Smooth muscle cell of the brain vasculature (primary cell): Measurements from ENCODE around the gene SLC38A9.
"Not testable (repeated sequence)": the region's sequence is repeated elsewhere in the genome, so short reads cannot be mapped to it uniquely, and the experiment has no call there.

Experiments
- DNase-seq: peaks from one replicate; pipeline ENCODE4 v3.0.0-alpha.2; 2012; ENCODE audit warnings: low read depth, low spot score

Gene SLC38A9

DNA sequence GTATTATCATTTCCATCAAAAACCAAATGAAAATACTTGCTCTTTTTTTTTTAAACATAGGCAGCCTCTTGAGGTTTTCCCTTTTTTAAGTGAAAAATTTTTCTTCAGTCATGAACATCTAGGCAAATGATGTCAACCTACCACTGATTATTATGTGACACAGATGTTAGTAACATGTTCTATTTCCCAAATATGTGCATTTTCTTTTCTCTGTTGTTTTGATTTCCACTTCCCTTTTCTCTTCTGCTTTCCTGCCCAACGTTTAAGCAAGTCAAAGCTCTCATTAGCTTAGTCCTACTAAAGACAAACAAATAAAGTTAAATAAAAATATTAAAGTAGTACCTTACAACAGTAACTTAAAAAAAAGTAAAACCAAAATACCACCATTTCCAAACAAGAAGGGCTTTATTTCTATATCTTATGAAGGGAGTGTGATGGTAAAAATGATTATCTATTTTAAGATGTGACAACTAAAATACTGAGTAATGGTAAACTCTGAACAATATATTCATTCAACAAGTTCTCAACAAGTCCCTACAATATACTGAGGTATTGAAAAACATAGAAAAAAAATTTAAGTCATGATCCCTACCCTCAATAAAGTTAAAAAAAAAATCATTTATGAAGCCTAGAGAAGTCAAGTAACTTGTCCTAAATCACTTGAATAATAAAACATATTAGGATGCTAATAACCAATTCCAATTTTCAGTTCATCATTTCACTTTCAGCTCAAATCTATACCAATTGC lies 9.4 kb downstream of the SLC38A9 start:
- DNase-seq: no peak

DNA sequence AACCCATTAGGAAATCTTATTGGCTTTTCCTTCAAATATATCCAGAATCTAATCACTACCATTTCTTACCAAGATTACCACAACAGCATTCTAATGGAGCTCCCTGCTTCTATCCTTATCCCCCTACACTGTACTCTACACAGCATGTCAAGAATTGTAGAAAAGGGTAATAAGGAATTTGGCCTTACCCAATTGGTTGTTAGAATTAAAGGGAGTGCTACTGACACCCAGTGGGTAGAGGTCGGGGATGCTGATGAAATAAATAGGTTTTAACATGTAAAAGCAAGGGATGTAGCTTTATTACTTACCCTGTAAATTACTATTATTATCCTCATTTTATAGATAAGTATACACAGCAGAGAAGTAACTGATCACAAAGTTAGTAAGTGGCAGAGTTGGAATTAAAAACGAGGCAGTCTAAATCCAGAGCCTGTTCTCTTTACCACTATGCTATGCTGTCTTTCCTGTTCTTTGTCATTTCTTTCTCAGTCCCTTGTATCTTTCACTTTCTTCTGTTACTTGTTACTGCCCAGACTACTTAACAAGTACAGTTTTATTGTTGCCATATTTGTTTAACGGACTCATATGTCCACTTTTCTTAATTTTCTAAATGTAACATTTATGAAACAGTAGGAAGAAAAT lies 10.5 kb downstream of the SLC38A9 start:
- no peak for DNase-seq

DNA sequence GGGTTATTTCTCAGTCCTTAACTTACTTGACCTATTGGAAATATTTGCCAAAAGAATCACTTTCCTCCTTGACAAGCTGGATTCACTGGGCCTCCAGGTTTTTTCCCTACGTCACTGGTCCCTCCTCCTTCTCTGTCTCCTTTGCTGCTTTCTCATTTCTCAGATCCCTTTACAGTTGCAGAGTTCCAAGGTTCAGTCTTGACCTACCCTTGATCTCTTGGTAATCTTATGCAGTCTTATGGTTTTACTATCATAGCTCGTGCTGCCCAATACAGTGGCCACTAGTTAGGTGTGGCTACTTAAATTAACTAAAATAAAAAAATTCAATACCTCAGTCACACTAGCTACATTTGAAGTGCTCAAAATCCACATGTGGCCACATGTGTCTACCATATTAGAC lies 11.4 kb downstream of the SLC38A9 start:
- no peak for DNase-seq

DNA sequence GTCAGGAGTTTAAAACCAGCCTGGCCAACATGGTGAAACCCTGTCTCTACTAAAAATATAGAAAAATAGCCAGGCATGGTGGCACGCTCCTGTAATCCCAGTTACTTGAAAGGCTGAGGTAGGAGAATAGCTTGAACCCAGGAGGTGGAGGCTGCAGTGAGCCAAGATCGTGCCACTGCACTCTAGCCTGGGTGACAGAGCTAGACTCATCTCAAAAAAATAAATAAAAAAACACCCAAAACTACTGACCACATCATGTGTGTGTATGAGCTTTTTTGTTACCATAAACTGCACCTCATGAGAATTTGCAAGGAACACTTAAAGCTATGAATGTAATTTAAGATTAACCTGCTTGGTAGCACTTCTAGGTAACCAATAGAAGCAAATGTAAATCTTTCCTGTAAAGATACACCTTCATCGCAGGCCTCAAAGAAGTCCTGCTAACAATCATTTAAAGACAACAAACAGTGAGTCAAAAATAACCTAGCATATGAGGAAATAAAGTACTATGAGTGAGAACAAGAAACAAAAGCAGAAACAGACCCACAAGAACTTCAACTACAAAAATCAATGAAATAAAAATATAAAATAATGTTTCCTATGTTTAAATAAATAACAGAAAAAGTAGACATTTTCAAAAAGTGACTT lies 13.0 kb downstream of the SLC38A9 start:
- DNase-seq: no peak

DNA sequence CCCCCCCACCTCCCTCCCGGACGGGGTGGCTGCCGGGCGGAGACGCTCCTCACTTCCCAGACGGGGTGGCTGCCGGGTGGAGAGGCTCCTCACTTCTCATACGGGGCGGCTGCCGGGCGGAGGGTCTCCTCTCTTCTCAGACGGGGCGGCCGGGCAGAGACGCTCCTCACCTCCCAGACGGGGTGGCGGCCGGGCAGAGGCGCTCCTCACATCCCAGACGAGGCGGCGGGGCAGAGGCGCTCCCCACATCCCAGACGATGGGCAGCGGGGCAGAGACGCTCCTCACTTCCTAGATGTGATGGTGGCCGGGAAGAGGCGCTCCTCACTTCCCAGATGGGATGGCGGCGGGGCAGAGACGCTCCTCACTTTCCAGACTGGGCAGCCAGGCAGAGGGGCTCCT lies 15.4 kb downstream of the SLC38A9 start:
- DNase-seq: not testable (repeated sequence)

DNA sequence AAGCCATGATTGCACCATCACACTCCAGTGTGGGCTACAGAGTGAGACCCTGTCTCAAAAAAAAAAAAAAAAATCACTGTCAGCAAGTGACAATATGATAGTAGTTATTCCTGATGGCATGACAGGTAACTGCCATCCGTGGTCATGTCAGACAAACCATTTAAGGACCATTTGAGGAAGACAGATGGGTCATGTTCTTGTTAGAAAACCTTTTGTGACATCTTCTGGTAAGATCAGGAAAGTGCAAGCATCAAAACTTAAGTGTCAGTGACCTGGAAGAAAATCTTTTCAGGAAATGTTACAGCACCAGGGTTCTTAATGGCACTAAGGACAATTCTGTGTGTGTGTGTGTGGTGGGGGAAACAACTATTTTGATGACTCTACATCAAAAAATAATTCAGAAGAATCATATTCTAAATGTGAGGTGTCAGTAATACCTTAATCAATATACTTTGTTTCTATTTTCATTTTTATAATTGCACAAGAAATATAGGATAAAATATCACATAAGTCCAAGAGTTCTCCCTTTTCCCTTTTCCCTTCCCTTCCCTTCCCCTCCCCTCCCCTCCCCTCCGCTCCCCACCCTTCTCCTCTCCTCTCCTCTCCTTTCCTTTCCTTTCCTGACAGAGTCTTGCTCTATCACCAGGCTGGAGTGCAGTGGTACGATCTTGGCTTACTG lies 17.8 kb downstream of the SLC38A9 start:
- DNase-seq: no peak

DNA sequence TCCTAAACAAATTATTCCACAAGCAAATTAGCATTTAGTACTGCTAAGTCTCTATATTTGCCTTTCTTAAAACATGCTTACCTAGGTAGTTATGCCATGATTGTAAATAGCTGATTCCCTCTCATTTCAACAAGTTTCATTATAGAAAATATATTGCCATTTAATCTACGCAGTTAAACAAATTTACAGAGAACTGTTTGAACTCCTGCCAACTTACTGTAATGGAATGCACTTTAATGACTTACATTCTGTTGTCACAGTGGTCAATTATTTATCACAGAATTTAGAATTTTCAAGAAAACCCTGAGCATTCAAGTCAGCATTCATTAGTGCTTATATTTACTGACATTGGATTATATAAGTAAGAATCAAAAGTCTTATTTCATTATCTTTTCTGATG lies 19.6 kb downstream of the SLC38A9 start:
- no peak for DNase-seq

DNA sequence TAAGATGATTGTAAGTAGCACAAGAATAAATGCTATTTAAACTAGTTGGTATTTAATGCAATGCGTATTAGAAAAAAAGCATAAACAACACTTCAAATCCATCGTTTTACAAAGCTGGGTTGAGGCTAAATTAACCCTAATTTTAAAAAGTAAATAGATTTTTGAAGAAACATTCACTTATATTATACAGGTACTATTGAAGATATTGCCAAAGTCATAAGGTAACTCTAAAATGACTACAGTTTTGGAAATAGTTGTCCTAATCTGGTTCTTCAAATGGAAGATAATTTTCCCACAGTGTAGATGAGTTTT lies 20.1 kb downstream of the SLC38A9 start:
- DNase-seq: no peak

DNA sequence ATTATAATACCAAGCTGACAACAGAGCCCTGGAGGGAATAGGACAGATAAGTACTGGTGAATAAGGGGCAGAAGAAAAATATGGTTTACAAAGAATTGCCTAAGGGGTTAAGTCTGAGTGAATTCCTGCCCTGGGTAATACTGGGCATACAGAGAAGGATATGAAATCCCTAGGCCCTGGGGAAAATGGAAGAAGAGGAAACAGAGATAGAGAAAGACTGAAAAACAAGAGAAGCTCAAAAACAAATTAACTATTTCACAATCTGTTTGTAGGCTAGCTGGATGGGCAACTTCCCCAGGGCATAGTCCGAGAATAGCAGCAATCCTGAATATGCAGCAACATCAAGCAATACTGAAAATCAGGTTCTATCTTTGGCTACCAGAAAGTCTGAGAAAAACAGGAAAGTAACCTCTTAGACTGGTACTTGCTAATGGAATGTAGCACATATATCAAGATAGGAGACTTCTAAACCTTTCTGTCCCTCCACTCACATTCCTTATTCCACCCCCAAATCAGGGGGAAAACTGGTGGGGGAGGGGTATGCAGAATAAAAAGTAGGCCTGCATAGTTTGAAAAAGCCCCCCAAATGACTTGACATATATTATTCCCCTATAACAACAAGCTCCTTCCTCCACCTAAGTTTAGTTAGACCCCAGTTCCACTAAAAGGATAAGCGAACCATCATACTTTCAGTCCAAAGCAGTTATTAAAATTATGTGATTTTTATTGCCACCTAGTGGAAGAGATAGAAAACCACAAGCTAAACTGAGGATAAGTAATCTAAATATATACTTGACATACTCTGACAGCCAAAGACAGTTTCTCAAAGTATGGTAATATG lies 20.6 kb downstream of the SLC38A9 start:
- DNase-seq: peak; percentile 28

DNA sequence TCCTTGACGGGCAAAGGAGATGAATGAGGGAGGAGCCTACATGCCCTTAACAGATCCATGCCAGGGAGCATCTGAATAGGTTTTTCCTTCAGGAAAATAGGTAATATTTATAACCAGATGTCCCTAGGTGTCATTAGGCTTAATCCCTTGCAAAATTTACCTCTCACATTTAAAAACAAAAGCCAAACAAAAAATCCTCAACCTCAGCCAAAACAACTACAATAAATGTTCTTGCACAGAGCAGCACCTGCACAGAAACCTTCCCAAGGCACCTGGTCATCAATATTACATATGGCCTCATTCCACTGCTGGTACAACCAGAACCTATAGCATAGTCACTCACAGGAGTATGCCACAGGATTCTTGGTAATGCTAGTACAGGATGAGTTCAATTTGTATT lies 30.1 kb downstream of the SLC38A9 start:
- no peak for DNase-seq

DNA sequence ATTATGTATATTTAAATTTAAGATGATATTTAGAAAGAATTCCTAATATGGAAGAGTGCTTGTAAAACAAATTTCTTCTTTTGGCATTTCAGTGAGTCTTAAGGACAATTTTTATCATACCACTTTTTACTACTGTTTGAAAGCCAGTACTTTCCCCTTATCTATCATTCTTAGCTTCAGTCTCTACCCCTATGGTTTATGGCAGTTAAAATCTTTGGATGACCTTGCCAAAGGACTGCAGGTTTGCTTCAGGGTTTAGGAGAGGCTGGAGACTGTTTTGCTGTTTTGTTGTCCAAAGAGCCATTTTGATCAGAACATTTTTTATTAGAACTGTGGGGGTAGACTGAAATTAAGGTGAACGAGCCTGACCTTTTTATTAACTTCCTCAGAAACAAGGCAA lies 30.8 kb downstream of the SLC38A9 start:
- no peak for DNase-seq

DNA sequence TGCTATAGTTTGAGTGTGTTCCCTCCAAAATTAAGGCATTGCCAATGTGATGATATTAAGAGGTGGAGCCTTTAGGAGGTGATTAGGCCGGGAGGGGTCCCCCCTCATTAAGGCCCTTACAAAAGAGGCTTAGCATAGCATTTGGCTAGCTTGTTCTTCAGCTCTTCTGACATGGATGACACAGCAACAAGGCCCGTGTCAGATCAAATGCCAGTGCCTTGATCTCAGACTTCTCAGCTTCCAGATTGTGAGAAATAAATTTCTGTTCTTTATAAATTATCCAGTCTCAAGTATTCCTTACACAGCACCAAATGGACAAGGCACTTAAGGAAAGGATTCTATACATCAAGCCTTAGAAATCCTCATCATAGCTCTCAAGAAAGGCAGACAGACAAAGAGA lies 31.8 kb downstream of the SLC38A9 start:
- DNase-seq: no peak

DNA sequence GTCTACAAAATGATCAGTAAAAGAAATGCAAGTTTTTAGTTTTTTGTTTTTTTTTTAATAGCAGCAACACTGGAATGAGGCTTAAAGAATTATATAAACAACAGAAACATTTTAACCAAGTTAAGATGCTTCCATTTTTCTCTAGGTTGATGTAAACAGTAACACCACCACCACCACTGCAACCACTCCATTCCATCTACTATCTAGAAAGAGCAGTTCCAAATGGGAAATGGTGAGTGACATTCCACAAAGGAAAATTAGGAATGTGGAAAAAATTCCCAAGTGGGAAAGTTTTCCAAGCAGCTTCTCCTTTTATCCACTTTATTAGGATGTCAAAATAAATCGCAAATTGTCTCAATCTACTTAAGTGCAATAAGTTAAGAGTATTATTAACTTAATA lies 32.6 kb downstream of the SLC38A9 start:
- no peak for DNase-seq

DNA sequence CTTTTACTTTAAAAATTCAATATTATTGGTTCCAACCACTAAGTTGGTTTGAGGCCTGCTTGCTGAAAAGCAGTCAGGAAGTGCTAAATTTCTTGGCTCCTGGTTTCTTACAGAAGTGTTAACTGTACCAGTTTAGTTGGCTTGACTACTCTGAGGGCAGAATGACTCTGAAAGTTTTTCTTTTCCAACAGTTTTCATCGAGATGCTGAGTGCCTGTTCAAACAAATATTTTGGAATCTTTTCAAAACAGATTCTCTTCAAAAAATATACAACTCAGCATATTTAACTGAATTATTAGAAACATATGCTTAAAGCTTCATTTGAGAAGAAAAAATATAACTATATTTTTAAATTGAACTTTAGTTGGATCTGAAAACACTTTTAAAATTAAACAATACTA lies 37.0 kb downstream of the SLC38A9 start:
- peak; percentile 24 for DNase-seq

DNA sequence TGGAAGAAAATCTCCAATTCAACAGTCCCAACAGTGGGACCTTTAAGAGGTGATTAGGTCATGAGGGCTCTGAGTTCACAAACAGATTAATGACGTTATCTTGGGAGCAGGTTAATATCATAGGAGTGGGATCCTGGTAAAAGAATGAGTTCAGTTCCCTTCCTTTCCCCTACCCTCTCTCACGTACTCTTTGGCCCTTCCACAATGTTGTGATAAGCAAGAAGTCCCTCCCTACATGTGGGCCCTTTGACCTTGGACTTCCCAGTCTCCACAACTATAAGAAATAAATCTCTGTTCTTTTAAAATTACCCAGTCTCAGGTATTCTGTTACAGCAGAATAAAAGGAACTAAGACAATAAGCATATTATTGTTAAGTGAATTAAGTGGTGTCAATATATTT lies 37.8 kb downstream of the SLC38A9 start:
- DNase-seq: no peak

DNA sequence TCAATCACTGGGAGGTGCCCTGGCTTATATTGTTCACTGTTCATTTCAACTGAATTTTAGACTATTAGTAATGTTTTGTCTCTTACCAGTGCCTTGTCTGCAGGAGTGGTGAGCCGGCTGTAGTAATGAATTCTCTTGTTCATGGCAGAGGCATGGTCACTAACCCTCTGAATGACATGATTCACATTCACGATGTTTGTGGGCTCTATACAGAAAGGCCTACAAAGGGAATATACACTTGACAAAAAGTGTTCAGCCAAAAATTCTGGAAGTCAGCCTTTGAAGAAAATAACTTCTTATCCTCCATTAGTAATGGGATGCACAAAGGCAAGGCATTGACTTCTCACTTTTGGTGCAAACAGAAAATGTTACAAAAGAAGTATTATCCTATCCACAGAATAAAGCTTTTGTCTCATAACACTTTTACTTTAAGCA lies 39.6 kb downstream of the SLC38A9 start:
- DNase-seq: no peak

DNA sequence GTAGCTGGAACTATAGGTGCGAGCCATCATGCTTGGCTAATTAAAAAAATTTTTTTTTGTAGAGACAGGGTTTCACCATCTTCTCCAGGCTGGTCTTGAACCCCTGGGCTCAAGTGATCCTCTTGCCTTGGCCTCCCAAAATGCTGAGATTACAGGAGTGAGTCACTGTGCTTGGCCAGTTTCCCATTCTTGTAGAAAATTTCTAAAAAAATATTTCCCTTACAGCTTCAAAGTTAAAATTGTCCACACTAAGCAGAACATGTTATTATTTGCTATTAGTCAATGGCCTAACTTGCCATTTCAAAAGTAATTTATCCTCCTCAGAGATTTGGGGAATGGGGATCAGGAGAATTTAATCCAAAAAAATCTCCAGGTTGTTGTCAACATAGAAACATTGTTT lies 40.1 kb downstream of the SLC38A9 start:
- DNase-seq: no peak

DNA sequence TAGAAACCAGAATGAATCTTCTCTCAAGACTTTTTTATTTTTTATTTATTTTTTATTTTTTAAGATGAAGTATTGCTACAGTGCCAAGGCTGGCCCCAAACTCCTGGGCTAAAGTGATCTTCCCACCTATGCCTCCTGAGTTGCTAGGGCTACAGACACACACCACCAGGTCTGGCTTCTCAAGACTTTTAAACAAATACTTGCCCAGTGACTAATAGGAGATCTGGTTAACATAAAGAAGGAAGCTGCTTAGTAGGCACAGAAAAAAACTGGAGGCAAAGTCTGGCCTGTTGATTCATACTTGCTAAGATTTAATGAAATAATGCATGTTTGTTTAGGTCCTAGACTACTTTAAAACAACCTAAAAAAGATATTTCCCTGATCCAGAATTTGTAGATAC lies 43.8 kb downstream of the SLC38A9 start:
- peak; percentile 31 for DNase-seq

DNA sequence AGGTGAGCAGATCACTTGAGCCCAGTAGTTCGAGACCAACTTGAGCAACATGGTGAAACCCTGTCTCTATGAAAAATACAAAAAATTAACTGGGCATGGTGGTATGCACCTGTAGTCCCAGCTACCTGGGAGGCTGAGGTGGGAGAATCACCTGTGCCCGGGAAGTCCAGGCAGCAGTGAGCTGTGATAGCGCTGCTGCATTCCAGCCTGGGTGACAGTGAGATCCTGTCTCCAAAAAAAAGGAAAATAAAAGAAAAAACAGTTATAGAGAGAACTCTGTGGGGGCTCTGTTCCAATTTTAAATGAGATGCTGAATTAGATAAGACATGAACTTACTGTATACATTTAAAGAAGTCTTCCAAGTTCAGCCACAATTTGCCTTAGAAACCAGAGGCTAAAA lies 44.2 kb downstream of the SLC38A9 start:
- DNase-seq: no peak

DNA sequence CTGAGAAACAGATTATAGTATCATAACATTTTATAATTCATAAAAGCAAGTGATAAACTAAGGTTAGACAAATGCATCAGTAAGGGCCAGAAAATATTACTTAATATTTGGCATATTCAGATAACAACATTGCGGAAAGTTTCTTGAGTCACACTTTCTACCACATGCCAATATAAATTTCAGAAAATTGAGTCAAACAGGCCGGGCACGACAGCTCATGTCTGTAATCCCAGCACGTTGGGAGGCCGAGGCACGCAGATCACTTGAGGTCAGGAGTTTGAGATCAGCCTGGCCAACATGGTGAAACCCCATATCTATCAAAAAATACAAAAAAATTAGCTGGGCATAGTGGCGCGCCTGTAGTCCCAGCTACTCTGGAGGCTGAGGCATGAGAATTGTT lies 47.1 kb downstream of the SLC38A9 start:
- DNase-seq: no peak

DNA sequence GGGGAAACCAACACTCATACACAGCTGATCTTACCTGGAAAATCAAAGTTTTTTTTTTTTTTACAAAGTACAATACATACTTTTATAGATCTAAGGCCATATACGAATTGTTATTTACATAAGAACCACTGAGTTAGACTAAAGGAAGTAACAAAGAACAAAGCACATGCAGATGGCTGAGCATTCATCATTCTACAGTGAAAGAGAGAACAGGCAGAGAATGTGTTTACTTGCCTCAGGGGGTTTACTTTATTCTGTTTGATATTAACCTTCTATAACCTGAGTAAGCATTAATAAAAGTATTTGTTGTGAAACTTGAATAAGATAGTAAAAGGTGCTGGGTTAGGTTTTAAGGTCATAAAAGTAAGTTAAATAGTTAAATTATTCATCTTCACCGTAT lies 54.7 kb downstream of the SLC38A9 start:
- no peak for DNase-seq

DNA sequence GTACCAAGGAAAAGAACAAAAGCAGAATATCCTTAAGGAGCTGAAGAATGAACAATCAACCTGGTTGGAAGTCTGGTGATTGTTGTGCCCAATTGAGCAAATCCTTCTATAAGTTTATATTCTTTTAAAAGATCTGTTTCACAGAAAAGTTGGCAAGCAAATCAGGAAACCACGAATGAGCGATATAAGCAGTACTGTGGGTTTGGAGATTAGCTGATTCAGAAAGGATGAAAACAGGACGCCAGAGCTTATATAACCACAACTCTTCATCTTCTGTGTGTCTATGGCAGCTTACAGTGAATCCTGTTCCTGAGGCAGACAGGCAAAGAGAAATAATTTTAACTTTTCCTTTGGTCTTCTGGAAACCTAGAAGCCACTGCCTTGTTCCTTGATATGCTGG lies 61.7 kb downstream of the SLC38A9 start:
- DNase-seq: no peak
